Stimulated activated CD4-positive, alpha-beta T cell treated with anti-CD3 and anti-CD28 coated beads, Interleukin-1b, Interleukin-23, amount 100 ng/mL, for 4 hours (primary cell): ENCODE results near the gene EML4.
"Not testable (repeated sequence)": the region's sequence is repeated elsewhere in the genome, so short reads cannot be mapped to it uniquely, and the experiment has no call there.

Source experiments
- DNase-seq, 2 donors: peaks; one replicate each; pipeline ENCODE4 v3.0.0-alpha.2; 2020; ENCODE audit warnings: low read depth in 2 of 2

The EML4 gene

GRCh38 chr2:42334865-42335264 lies 165.7 kb downstream of the EML4 start:
- not testable (repeated sequence) for DNase-seq

- no peak for DNase-seq
These were observed 166.5 kb downstream of the EML4 start for GRCh38 chr2:42335514-42336104.

GRCh38 chr2:42336361-42336965 lies 167.3 kb downstream of the EML4 start:
- DNase-seq: no peak

- no peak for DNase-seq
These were observed 168.2 kb downstream of the EML4 start for GRCh38 chr2:42337356-42337820.

GRCh38 chr2:42337846-42338566 lies 168.9 kb downstream of the EML4 start:
- DNase-seq: no peak

GRCh38 chr2:42338567-42339190 lies 169.5 kb downstream of the EML4 start:
- DNase-seq: no peak

GRCh38 chr2:42339191-42339912 lies 170.2 kb downstream of the EML4 start:
- no peak for DNase-seq

- no peak for DNase-seq
These were observed 171.1 kb downstream of the EML4 start for GRCh38 chr2:42340045-42340937.

- DNase-seq: no peak
These were observed 171.9 kb downstream of the EML4 start for GRCh38 chr2:42340938-42341636.

GRCh38 chr2:42342061-42342794 lies 173.1 kb downstream of the EML4 start:
- no peak for DNase-seq

GRCh38 chr2:42342795-42343241 lies 173.7 kb downstream of the EML4 start:
- no peak for DNase-seq

- DNase-seq: no peak
These were observed 176.8 kb downstream of the EML4 start for GRCh38 chr2:42345986-42346385.

GRCh38 chr2:42346856-42347255 lies 177.7 kb downstream of the EML4 start:
- DNase-seq: not testable (repeated sequence)

GRCh38 chr2:42347518-42347917 lies 178.4 kb downstream of the EML4 start:
- DNase-seq: not testable (repeated sequence)

- no peak for DNase-seq
These were observed 179.1 kb downstream of the EML4 start for GRCh38 chr2:42348113-42348805.

GRCh38 chr2:42350434-42351063 lies 181.4 kb downstream of the EML4 start:
- no peak for DNase-seq

- no peak for DNase-seq
These were observed 182.7 kb downstream of the EML4 start for GRCh38 chr2:42351864-42352263.

GRCh38 chr2:42353792-42354429 lies 184.8 kb downstream of the EML4 start:
- no peak for DNase-seq
